Subcutaneous adipose tissue (tissue), 4 donors: Measurements from ENCODE around the gene CAPN8. TPM values are rescaled to one million over a fixed set of nuclear protein-coding genes. Genes with fewer than 3 reads are reported as not detected.

ENCODE experiments used
- total RNA-seq, 4 donors: library from RNA; depleted of rRNA; stranded (reverse); fragments of >200 nt; gene quantifications; one replicate each; pipeline ENCODE4 v1.1.0, GENCODE V29; 2016
- TF ChIP-seq, protein P1 (sequence below): fragments of 450-650 bp; IDR thresholded peaks from one replicate; pipeline ENCODE4 v1.5.1; 2016; ENCODE audit warnings: low read depth, mild to moderate bottlenecking, control low read depth, antibody characterized with exemption, moderate library complexity

Gene CAPN8
- total RNA-seq, 4 donors from 2014 or later: not detected

DNA sequence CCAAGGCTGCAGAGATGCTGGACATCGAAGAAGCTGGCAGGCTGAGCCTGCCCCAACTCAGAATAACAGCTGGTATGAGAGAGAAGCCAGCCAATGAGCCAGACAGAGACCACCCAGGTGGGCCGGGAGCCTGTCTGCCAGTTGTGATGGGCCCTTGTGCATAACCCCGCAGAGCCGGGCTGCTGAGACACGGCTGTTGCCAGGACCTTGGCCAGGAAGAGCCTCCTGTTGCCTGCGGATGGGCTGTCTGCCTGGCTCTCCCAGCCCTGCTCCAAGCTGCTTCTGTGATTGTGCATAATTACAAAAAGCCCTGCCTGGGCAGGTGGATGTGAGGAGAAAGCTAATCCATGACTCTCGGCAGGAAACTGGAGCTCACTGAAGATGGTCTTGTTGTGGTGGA is 126.5 kb downstream of the CAPN8 start:
- TF ChIP-seq, protein P1, sequence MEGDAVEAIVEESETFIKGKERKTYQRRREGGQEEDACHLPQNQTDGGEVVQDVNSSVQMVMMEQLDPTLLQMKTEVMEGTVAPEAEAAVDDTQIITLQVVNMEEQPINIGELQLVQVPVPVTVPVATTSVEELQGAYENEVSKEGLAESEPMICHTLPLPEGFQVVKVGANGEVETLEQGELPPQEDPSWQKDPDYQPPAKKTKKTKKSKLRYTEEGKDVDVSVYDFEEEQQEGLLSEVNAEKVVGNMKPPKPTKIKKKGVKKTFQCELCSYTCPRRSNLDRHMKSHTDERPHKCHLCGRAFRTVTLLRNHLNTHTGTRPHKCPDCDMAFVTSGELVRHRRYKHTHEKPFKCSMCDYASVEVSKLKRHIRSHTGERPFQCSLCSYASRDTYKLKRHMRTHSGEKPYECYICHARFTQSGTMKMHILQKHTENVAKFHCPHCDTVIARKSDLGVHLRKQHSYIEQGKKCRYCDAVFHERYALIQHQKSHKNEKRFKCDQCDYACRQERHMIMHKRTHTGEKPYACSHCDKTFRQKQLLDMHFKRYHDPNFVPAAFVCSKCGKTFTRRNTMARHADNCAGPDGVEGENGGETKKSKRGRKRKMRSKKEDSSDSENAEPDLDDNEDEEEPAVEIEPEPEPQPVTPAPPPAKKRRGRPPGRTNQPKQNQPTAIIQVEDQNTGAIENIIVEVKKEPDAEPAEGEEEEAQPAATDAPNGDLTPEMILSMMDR: no peak

DNA sequence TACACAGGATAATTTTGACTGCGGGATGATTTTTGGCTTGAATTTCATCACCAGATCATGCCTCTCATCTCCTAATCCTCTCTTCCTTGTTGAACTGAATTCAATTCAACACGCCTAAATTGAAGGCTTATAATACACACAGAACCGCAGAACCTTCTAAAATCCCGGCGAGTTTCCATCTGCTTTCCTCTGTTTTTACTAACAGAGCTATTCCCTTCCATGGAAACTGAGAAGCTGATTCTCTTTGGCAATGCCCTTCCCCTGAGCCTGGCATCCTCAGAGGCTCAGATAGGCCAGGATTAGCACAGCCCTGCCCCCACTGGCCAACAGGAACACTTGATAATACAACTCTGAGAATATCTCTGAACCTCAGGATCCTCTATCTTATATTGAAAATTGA is 130.2 kb downstream of the CAPN8 start:
- TF ChIP-seq, protein P1: no peak

DNA sequence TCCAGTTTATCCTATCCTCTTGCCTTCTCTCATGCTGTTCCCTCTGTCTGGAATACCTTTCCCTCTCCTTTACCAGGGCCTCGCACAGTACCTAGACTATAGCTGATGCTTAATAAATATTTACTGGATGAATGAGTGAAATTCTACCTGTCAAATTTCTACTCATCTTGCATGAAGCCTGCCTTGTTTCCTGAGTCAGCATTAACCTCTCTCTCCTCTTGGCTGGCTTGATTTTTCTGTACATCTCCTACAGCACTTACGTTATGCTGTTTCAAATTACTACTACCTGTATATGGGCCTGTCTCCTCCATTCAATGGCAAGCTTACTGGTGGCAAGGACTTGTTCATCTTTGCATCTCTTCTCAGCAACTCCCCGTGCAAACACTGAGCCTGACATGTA is 130.8 kb downstream of the CAPN8 start:
- TF ChIP-seq, protein P1: no peak

DNA sequence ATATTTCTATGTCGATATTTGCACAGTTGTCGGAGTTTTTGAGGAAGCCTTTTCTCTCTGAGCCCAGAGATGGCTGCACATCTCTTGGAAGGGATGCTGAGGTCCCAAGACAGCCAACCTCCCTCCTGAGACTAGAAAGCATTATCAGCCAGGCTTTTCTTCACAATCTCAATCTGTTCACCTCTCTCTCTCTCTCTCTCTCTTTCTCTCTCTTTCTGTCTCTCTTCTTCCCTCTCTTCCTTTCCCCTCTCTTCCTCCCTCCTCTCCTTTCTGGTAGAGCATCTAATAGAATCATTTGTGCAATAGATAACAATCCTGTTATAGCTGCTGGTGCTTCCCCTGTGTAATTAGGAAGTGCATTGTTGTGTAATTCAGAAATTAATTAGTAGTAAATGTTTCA is 131.8 kb downstream of the CAPN8 start:
- TF ChIP-seq, protein P1: no peak

DNA sequence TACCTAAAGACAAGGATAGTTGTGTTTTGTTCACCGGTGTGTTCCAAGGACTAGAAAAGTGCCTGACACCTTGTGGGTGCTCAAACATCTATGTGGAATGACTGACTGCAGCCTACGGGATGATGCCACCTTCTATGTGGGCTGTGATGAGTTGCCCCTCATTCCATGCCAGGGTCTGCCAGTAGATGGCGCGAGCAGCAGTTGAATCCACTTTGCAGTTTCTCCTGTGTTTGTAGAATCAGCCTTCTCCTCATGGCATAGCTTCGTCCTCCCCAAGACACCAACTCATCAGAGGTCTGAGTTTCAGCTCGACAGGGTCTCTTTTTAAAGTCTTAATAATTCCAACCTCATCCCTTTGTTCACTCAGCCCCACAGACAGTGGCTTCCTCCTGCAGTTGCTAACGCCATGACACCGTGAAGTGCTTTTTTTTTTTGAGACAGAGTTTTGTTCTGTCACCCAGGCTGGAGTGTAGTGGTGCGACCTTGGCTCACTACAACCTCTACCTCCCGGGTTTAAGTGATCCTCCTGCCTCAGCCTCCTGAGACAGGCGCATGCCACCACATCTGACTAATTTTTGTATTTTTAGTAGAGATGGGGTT is 133.7 kb downstream of the CAPN8 start:
- TF ChIP-seq, protein P1: no peak

- TF ChIP-seq, protein P1: no peak
These were observed 139.5 kb downstream of the CAPN8 start for GRCh38 chr1:223525957-223526356.

DNA sequence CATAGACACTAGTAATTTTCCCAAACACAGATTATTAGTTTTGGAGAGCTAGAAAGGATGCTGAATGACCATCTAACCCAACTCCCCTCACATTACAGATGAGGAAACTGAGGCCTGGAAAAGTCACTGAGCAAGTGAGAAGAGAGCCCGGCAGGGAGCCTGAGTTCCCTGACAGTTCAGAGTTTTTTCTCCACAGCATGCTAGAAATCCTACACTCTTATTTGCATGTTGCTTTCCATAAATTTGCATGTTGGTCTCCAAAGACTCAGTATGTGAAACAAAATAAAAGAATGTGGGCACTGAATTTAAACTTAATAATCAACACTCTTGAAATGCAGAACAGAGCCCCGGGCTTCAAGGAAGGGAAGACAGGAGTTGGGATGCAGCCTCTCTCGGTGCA is 140.0 kb downstream of the CAPN8 start:
- TF ChIP-seq, protein P1: no peak
